ENCODE measurements around the gene GPR137. TPM values are rescaled to one million over a fixed set of nuclear protein-coding genes. Genes with fewer than 3 reads are reported as not detected.
A peak's percentile ranks its signal among the peaks of the same experiment; 100 is the strongest.

The GPR137 gene
- total RNA-seq, 1 donor from 2014 or later: 4.9 TPM

- peak within 1 kb of the TSS; percentile 71 for H3K4me3 ChIP-seq
- Mint-ChIP-seq H3K36me3 (peaks cover 2% of the 10 kb centered on the region), H3K9me3 (no peaks in the 10 kb centered on the region), H3K4me3 (peak within 1 kb of the TSS; percentile 94), H3K4me1 (peaks cover 48% of the 10 kb centered on the region), H3K27me3 (ENCODE audit: insufficient read depth, low read depth) (peaks cover 12% of the 10 kb centered on the region), H3K27ac (peak within 1 kb of the TSS; percentile 80)
- TF ChIP-seq EZH2 (IDR thresholded peaks at IDR 0.05): peak; percentile 45
- TF ChIP-seq EZH2phosphoT487 (IDR thresholded peaks at IDR 0.05): peak; percentile 25
- peak; percentile 21 for TF ChIP-seq CTCF (IDR thresholded peaks at IDR 0.05)
- H3K9me3 ChIP-seq (ENCODE audit: low read depth): no peaks in the 10 kb centered on the region
- H4K20me1 ChIP-seq (ENCODE audit: low read depth): peaks cover 22% of the 10 kb centered on the region
- H3K4me2 ChIP-seq: peak within 1 kb of the TSS; percentile 88
- peak within 1 kb of the TSS; percentile 83 for H2AFZ ChIP-seq (replicated peaks)
- H3K27me3 ChIP-seq: peaks cover 6% of the 10 kb centered on the region
- H3K36me3 ChIP-seq: no peaks in the 10 kb centered on the region
- peak within 1 kb of the TSS; percentile 59 for H3K27ac ChIP-seq
- peaks cover 27% of the 10 kb centered on the region for H3K79me2 ChIP-seq (ENCODE audit: low read depth)
- H3F3A ChIP-seq (ENCODE audit: low read depth): peaks cover 50% of the 10 kb centered on the region
- peaks cover 36% of the 10 kb centered on the region for H3K4me1 ChIP-seq
- peak; percentile 95 for DNase-seq (ENCODE audit: low spot score)
- H3K9ac ChIP-seq: no peak within 1 kb of the TSS
Observed at GRCh38 chr11:64246871-64247728, 38.5 kb upstream of the GPR137 start, which contains the start of gene PPP1R14B. Gene PPP1R14B (minus strand): TSS chr11:64246943. CDS start chr11:64246673, 270 bp downstream.

GRCh38 chr11:64247729-64248531 is 37.7 kb upstream of the GPR137 start:
- Histone ChIP-seq H3F3A (ENCODE audit: low read depth) (peaks cover 52% of the 10 kb centered on the region), H3K36me3 (no peaks in the 10 kb centered on the region), H3K9ac (no peak overlapping the region), H3K9me3 (ENCODE audit: low read depth) (no peaks in the 10 kb centered on the region), H3K27ac (no peak overlapping the region), H2AFZ (replicated peaks) (peak overlapping the region; percentile 52), H3K4me1 (peaks cover 41% of the 10 kb centered on the region), H3K27me3 (peaks cover 6% of the 10 kb centered on the region), H4K20me1 (ENCODE audit: low read depth) (peaks cover 22% of the 10 kb centered on the region), H3K79me2 (ENCODE audit: low read depth) (peaks cover 25% of the 10 kb centered on the region), H3K4me2 (peak overlapping the region; percentile 88), H3K4me3 (peak overlapping the region; percentile 71)
- no peaks in the 10 kb centered on the region for H3K9me3 Mint-ChIP-seq
- H3K4me1 Mint-ChIP-seq: peaks cover 45% of the 10 kb centered on the region
- H3K27me3 Mint-ChIP-seq (ENCODE audit: insufficient read depth, low read depth): peaks cover 13% of the 10 kb centered on the region
- H3K27ac Mint-ChIP-seq: peak overlapping the region; percentile 80
- TF ChIP-seq EZH2phosphoT487 (IDR thresholded peaks at IDR 0.05) (no peak), EZH2 (IDR thresholded peaks at IDR 0.05) (no peak)
- H3K36me3 Mint-ChIP-seq: peaks cover 2% of the 10 kb centered on the region
- no peak for DNase-seq (ENCODE audit: low spot score)
- H3K4me3 Mint-ChIP-seq: peak overlapping the region; percentile 85

- Histone ChIP-seq H2AFZ (replicated peaks) (no peak overlapping the region), H3K9ac (no peak overlapping the region), H3K4me2 (peak overlapping the region; percentile 88), H3K27me3 (peaks cover 6% of the 10 kb centered on the region), H3K27ac (no peak overlapping the region), H3K36me3 (no peaks in the 10 kb centered on the region), H3K4me3 (no peak overlapping the region), H3F3A (ENCODE audit: low read depth) (peaks cover 53% of the 10 kb centered on the region), H3K4me1 (peaks cover 41% of the 10 kb centered on the region), H3K79me2 (ENCODE audit: low read depth) (peaks cover 25% of the 10 kb centered on the region), H3K9me3 (ENCODE audit: low read depth) (no peaks in the 10 kb centered on the region), H4K20me1 (ENCODE audit: low read depth) (peaks cover 25% of the 10 kb centered on the region)
- Mint-ChIP-seq H3K9me3 (no peaks in the 10 kb centered on the region), H3K27ac (no peak overlapping the region), H3K36me3 (no peaks in the 10 kb centered on the region), H3K27me3 (ENCODE audit: insufficient read depth, low read depth) (peaks cover 15% of the 10 kb centered on the region), H3K4me1 (peaks cover 43% of the 10 kb centered on the region), H3K4me3 (peak overlapping the region; percentile 85)
- no peak for TF ChIP-seq CTCF (IDR thresholded peaks at IDR 0.05)
- TF ChIP-seq EZH2 (IDR thresholded peaks at IDR 0.05): no peak
- no peak for TF ChIP-seq EZH2phosphoT487 (IDR thresholded peaks at IDR 0.05)
- DNase-seq (ENCODE audit: low spot score): peak; percentile 54
Observed at GRCh38 chr11:64248578-64248977, 37.1 kb upstream of the GPR137 start.

Data from neural progenitor cell (in vitro differentiated cells).